Spinal cord (tissue), 10 donors: ENCODE results near the gene FAM8A1. TPM values are rescaled to one million over a fixed set of nuclear protein-coding genes. Genes with fewer than 3 reads are reported as not detected.

ENCODE experiments used
- DNase-seq, 6 donors: peaks; one replicate each; pipeline versions ENCODE4 v3.0.0 to v3.0.0-alpha.2; 2013 to 2015; ENCODE audit warnings: low spot score in 6 of 6, low read depth in 4 of 6
- H3K27ac ChIP-seq: one replicate; pipeline ENCODE4 v1.5.1; 2013; ENCODE audit warnings: low read depth, low read length, control low read depth
- H3K27me3 ChIP-seq: one replicate; pipeline ENCODE4 v1.6.1; 2013; ENCODE audit warnings: low read length; ENCODE audit not compliant: control insufficient read depth, insufficient read depth
- H3K36me3 ChIP-seq: one replicate; pipeline ENCODE4 v1.6.1; 2013; ENCODE audit warnings: low read length; ENCODE audit not compliant: control insufficient read depth, insufficient read depth
- H3K4me1 ChIP-seq: one replicate; pipeline ENCODE4 v1.6.1; 2013; ENCODE audit warnings: low read length; ENCODE audit not compliant: control insufficient read depth, insufficient read depth
- H3K4me3 ChIP-seq: one replicate; pipeline ENCODE4 v1.5.1; 2013; ENCODE audit warnings: low read depth, low read length, control low read depth
- H3K9me3 ChIP-seq: one replicate; pipeline ENCODE4 v1.6.1; 2013; ENCODE audit warnings: low read length; ENCODE audit not compliant: control insufficient read depth, insufficient read depth
- WGBS: methylation state at CpG from one replicate; pipeline ENCODE4 v1.1.5; 2013; ENCODE audit warnings: missing lambda C conversion rate; ENCODE audit not compliant: insufficient coverage; 5-methylcytosine and 5-hydroxymethylcytosine counted together
- polyA plus RNA-seq, 2 donors: library from polyadenylated mRNA; unstranded; fragments of 120-200 nt; gene quantifications; one replicate each; pipeline ENCODE4 v1.2.1, GENCODE V29; 2013; ENCODE audit not compliant: insufficient read length in 2 of 2
- total RNA-seq, 2 donors: library from RNA; depleted of rRNA in 1 of 2; stranded (reverse); fragments of 120-200 nt in 1 of 2; fragments of >200 nt in 1 of 2; gene quantifications; one replicate each; pipeline versions ENCODE4 v1.2.3 to v1.2.4, GENCODE V29; 2013 to 2014
- donor health status: healthy.

The FAM8A1 gene
- total and polyA plus RNA-seq, 4 donors: 43.7 to 79.2 (median 59.5) TPM

GRCh38 chr6:17622144-17622543, 22.0 kb downstream of the FAM8A1 start:
- Histone ChIP-seq H3K27me3 (no peaks in the 10 kb centered on the region), H3K4me3 (no peak overlapping the region), H3K9me3 (no peaks in the 10 kb centered on the region), H3K4me1 (no peaks in the 10 kb centered on the region), H3K27ac (no peak overlapping the region), H3K36me3 (peaks cover 13% of the 10 kb centered on the region)
- 93% methylated on average over 3 of the region's 5 CpGs for WGBS
- peak in 1 of 6 donors; percentile 34 for DNase-seq

GRCh38 chr6:17624396-17624795, 24.3 kb downstream of the FAM8A1 start:
- H3K27me3 ChIP-seq: no peaks in the 10 kb centered on the region
- no peaks in the 10 kb centered on the region for H3K9me3 ChIP-seq
- WGBS: no CpG with 5 or more reads among the region's 1 CpG
- no peak overlapping the region for H3K27ac ChIP-seq
- peaks cover 10% of the 10 kb centered on the region for H3K36me3 ChIP-seq
- H3K4me1 ChIP-seq: no peaks in the 10 kb centered on the region
- peak in 1 of 6 donors; percentile 4 for DNase-seq
- no peak overlapping the region for H3K4me3 ChIP-seq

- Histone ChIP-seq H3K4me3 (no peak overlapping the region), H3K27ac (no peak overlapping the region), H3K4me1 (no peaks in the 10 kb centered on the region), H3K36me3 (peaks cover 20% of the 10 kb centered on the region), H3K27me3 (no peaks in the 10 kb centered on the region), H3K9me3 (no peaks in the 10 kb centered on the region)
- peak in 1 of 6 donors; percentile 32 for DNase-seq
- WGBS: 89% methylated on average over 1 of the region's 1 CpG
These were observed 28.8 kb downstream of the FAM8A1 start for GRCh38 chr6:17628873-17629272.

GRCh38 chr6:17629824-17630510, 29.9 kb downstream of the FAM8A1 start:
- DNase-seq: no peak
- H3K27ac ChIP-seq: no peak overlapping the region
- WGBS: 60% methylated on average over 1 of the region's 8 CpGs

GRCh38 chr6:17630511-17631073, 30.5 kb downstream of the FAM8A1 start:
- H3K4me3 ChIP-seq: no peak overlapping the region
- H3K36me3 ChIP-seq: peaks cover 19% of the 10 kb centered on the region
- no peaks in the 10 kb centered on the region for H3K9me3 ChIP-seq
- H3K27ac ChIP-seq: no peak overlapping the region
- WGBS: 20% methylated on average over 1 of the region's 5 CpGs
- DNase-seq: no peak
- no peaks in the 10 kb centered on the region for H3K27me3 ChIP-seq
- H3K4me1 ChIP-seq: no peaks in the 10 kb centered on the region

More at GRCh38 chr6:17629824-17630510, 29.9 kb downstream of the FAM8A1 start:
- Histone ChIP-seq H3K36me3 (peaks cover 17% of the 10 kb centered on the region), H3K27me3 (no peaks in the 10 kb centered on the region), H3K9me3 (no peaks in the 10 kb centered on the region), H3K4me1 (no peaks in the 10 kb centered on the region), H3K4me3 (no peak overlapping the region)

- Histone ChIP-seq H3K36me3 (peaks cover 21% of the 10 kb centered on the region), H3K9me3 (no peaks in the 10 kb centered on the region), H3K4me3 (no peak overlapping the region), H3K27ac (no peak overlapping the region), H3K4me1 (no peaks in the 10 kb centered on the region), H3K27me3 (no peaks in the 10 kb centered on the region)
- no CpG with 5 or more reads among the region's 1 CpG for WGBS
- no peak for DNase-seq
These were observed 32.8 kb downstream of the FAM8A1 start for GRCh38 chr6:17632934-17633333.

- H3K4me1 ChIP-seq: no peaks in the 10 kb centered on the region
- peaks cover 21% of the 10 kb centered on the region for H3K36me3 ChIP-seq
- H3K27me3 ChIP-seq: no peaks in the 10 kb centered on the region
- DNase-seq: no peak
- no peak overlapping the region for H3K27ac ChIP-seq
- WGBS: 100% methylated on average over 2 of the region's 2 CpGs
- no peak overlapping the region for H3K4me3 ChIP-seq
- H3K9me3 ChIP-seq: no peaks in the 10 kb centered on the region
These were observed 33.5 kb downstream of the FAM8A1 start for GRCh38 chr6:17633465-17634188.

GRCh38 chr6:17635568-17635967, 35.5 kb downstream of the FAM8A1 start:
- 100% methylated on average over 3 of the region's 4 CpGs for WGBS
- DNase-seq: no peak
- peaks cover 21% of the 10 kb centered on the region for H3K36me3 ChIP-seq
- H3K9me3 ChIP-seq: no peaks in the 10 kb centered on the region
- no peaks in the 10 kb centered on the region for H3K4me1 ChIP-seq
- no peak overlapping the region for H3K27ac ChIP-seq
- H3K27me3 ChIP-seq: no peaks in the 10 kb centered on the region
- H3K4me3 ChIP-seq: no peak overlapping the region

GRCh38 chr6:17638212-17638715, 38.2 kb downstream of the FAM8A1 start:
- no CpG with 5 or more reads among the region's 2 CpGs for WGBS
- H3K36me3 ChIP-seq: peaks cover 20% of the 10 kb centered on the region
- no peaks in the 10 kb centered on the region for H3K4me1 ChIP-seq
- H3K4me3 ChIP-seq: no peak overlapping the region
- H3K27ac ChIP-seq: no peak overlapping the region
- no peaks in the 10 kb centered on the region for H3K9me3 ChIP-seq
- no peaks in the 10 kb centered on the region for H3K27me3 ChIP-seq
- DNase-seq: no peak
